ENCODE results near the gene CLCA4.

GRCh38 chr1:86546787-86547221 is at the start of gene CLCA4:
- no peak for TF ChIP-seq CTCF (IDR thresholded peaks at IDR 0.05)
- no peak for TF ChIP-seq EP300 (IDR thresholded peaks at IDR 0.05)
- no peak for TF ChIP-seq POLR2A (IDR thresholded peaks at IDR 0.05)
- TF ChIP-seq POLR2AphosphoS5 (IDR thresholded peaks at IDR 0.05): no peak

Data from upper lobe of left lung (tissue), 4 donors.